ENCODE data around the gene KRT72.

Gene KRT72

DNA sequence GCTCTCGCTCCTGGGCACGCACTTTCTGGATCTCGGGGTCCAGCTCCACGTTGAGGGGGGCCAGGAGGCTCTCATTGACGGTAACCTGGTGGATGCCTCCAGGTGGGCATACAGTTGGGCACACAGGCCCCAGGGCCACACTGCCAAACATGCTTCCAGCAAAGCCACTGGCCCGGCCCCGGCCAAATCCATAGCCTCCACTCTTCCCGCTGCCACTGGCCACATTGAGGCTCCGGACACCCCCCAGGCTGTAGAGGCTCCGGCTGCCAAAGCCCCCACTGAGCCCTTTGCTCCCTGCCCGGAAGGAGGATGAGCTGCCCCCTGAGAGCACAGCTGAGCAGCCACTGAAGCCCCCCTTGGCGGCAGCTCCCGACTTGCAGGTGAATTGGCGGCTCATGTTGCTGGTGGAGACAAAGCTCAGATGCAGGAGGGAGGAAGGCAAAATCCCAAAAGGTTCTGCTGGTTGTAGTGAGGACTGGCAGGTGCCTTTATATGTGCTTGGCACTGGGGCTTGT lies 48.5 kb downstream of the KRT72 start, which contains the start of gene KRT71:
KRT71 (minus strand) TSS at position 465 of the 515 bp plus-strand sequence; CDS start at position 397, 68 bp downstream.
- DNase-seq (ENCODE audit: low read depth), result no peak
- TF ChIP-seq, protein P1, sequence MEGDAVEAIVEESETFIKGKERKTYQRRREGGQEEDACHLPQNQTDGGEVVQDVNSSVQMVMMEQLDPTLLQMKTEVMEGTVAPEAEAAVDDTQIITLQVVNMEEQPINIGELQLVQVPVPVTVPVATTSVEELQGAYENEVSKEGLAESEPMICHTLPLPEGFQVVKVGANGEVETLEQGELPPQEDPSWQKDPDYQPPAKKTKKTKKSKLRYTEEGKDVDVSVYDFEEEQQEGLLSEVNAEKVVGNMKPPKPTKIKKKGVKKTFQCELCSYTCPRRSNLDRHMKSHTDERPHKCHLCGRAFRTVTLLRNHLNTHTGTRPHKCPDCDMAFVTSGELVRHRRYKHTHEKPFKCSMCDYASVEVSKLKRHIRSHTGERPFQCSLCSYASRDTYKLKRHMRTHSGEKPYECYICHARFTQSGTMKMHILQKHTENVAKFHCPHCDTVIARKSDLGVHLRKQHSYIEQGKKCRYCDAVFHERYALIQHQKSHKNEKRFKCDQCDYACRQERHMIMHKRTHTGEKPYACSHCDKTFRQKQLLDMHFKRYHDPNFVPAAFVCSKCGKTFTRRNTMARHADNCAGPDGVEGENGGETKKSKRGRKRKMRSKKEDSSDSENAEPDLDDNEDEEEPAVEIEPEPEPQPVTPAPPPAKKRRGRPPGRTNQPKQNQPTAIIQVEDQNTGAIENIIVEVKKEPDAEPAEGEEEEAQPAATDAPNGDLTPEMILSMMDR (IDR thresholded peaks at IDR 0.05; ENCODE audit: insufficient read depth, low read depth, low read length, missing control alignments), result no peak
- H3K4me3 ChIP-seq (ENCODE audit: low read depth, low read length), result no peak within 1 kb of the TSS

DNA sequence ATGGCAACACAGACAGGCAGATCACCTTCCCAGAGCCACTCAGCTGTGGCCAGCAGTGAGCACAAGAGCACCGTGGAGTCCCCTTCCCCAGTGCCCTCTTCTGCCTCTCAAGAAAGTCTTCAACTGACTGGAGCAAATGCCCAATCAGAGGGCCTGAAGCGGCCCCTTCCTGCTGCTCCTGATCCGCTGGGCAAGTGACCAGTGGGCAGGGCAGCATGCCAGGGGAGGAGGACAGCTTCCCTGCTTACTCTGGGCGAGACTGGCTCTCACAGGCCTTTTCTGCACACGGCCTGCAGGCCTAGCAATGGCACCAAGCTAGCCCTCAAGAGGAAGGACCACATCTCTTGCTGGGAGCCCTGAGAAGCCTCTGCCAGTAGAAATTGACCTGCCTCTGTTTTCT lies 49.2 kb downstream of the KRT72 start:
- TF ChIP-seq, protein P1 (IDR thresholded peaks at IDR 0.05; ENCODE audit: insufficient read depth, low read depth, low read length, missing control alignments), result no peak
- DNase-seq (ENCODE audit: low read depth), result no peak
- H3K4me3 ChIP-seq (ENCODE audit: low read depth, low read length), result no peak overlapping the region

DNA sequence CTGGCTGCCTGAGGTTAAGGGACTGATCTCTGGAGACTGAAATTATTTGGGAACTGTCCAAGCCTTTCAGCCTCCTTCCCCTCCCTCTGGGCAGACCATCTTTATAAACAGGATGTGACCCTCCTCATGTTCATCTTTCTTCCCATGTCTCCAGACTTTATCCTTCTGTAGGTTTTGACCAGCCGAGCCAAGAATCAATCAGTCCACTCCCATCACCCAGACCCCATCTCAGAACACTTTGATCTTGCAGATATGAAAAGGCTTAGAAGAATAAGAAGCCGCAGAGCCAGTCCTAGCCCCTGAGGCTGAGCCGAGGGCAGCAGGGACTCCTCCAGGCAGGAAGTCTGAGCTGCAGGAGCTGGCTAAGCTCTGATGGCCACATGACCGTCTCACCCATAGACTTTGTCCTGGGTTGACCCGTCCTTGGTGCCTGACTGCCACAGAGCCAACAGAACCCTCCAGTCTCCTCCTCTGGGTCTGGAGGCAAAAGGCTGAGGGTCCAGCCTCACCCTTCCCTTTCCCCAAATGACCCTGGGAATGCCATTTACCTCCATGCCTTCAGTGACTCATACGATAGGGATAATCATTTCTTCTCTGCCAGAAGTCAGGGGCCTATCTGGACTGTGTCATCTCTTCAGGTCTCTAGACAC lies 49.9 kb downstream of the KRT72 start:
- TF ChIP-seq, protein P1 (IDR thresholded peaks at IDR 0.05; ENCODE audit: insufficient read depth, low read depth, low read length, missing control alignments), result no peak
- no peak for DNase-seq (ENCODE audit: low read depth)
- H3K4me3 ChIP-seq (ENCODE audit: low read depth, low read length), result no peak overlapping the region

DNA sequence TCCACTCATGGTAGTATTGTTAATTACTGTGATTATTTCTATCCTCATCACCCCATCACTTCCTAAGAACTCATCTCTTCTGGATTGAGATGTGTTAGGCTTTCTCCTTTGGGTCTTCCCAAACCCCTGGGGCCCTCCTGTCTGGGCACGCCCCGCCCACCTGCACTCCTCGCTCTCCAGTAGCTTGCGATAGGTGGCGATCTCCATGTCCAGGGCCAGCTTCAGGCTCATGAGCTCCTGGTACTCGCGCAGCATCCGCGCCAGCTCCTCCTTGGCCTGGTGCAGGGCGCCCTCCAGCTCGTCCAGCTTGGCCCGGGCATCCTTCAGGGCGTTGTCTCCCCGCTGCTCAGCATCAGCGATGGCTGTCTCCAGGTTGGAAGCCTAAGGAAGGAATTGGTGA lies 55.1 kb downstream of the KRT72 start:
- no peak for DNase-seq (ENCODE audit: low read depth)
- TF ChIP-seq, protein P1 (IDR thresholded peaks at IDR 0.05; ENCODE audit: insufficient read depth, low read depth, low read length, missing control alignments), result no peak
- no peak overlapping the region for H3K4me3 ChIP-seq (ENCODE audit: low read depth, low read length)

DNA sequence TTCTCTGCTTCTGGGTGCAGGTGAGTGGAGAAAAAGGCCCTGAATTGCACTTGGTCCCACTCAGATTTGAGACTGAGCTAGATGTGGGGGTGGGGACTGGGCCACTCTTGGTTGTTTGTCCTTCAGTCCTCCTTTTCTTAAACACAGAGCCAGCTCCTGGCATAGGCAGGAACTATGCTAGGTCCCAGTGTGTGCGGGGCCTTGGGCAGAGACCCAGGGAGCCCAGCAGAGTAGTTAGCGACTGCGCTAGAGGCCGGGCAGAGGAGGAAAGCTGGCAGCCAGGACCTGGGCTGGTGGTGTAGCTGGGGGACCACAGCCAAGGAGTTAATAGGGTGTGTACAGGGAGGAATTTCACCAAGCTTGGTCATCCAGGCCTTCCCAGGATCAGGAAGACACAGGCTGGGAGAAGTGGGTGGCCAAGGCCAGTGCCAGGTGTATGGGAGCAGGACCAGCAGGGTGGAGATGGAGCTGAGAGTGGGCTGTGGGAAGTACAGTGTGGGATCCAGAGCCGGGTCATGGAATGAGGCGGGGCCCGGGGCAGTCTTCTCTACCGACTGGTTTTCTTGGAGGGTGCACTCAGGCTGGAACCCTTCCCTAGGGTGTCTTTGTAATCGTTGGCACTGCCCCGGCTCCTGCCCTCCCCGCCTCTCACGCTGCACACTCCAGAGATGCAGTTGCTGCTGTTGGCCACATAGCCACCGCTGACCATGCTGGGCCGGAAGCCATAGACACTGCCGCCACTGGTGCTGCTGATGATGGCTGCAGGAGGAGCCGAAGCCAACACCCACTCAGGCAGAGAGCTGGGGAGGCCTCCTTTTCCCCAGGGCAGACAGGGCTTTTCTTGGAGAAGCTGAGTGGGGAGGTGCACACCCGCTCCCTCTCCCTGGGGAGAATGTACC lies 57.0 kb downstream of the KRT72 start:
- no peak overlapping the region for H3K4me3 ChIP-seq (ENCODE audit: low read depth, low read length)
- no peak for DNase-seq (ENCODE audit: low read depth)
- TF ChIP-seq, protein P1 (IDR thresholded peaks at IDR 0.05; ENCODE audit: insufficient read depth, low read depth, low read length, missing control alignments), result no peak

DNA sequence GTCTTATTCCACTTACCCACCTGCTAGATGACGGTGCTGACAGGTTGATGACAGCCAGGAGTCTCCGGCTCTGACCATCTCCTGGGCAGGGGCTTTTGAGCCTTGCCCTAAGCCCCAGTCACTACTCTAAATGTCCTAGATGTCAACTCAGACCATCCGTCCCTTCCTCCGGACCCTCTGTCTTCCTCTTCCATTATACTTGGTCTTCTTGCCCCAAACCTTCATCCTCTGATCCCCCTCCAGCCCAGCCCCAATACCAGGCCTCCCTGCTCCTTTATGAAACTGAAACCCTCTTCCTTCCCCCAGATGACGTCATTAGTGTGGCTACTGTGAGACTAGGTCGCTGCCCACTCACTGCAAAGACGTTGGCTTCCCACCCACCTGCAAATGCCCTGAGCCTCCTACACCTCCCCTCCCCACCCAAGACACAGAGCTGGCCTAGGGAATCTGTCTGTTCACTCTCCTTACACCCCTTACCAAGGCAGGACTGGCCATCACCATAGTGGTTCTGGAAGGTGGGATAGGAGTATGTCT lies 58.4 kb downstream of the KRT72 start:
- H3K4me3 ChIP-seq (ENCODE audit: low read depth, low read length), result no peak overlapping the region
- DNase-seq (ENCODE audit: low read depth), result no peak
- TF ChIP-seq, protein P1 (IDR thresholded peaks at IDR 0.05; ENCODE audit: insufficient read depth, low read depth, low read length, missing control alignments), result no peak

All from GM12865 (cell line).